Measurements from ENCODE around the gene EFCAB11. TPM values are rescaled to one million over a fixed set of nuclear protein-coding genes. Genes with fewer than 3 reads are reported as not detected.
A peak's percentile ranks its signal among the peaks of the same experiment; 100 is the strongest.

EFCAB11 gene
- total and polyA plus RNA-seq, 2 donors (not counting 3 experiments of a cell fraction or from before 2014, with no cell fraction given): 2.8 to 6.3 TPM

- H3K4me2 ChIP-seq (ENCODE audit: insufficient read depth, low read length): peak overlapping the region; percentile 42
- H2AFZ ChIP-seq (ENCODE audit: low read depth, low read length): no peak overlapping the region
- H3K4me3 ChIP-seq (replicated peaks in 1 of 3; ENCODE audit: insufficient read depth in 1 of 3, low read depth in 1 of 3, low read length in 3 of 3): no peak overlapping the region
- TF ChIP-seq FOS (IDR thresholded peaks at IDR 0.05; ENCODE audit: borderline replicate concordance, insufficient read depth, low read length) (no peak), POLR2A (IDR thresholded peaks at IDR 0.05; ENCODE audit: low read depth, low read length) (no peak), JUN (IDR thresholded peaks at IDR 0.05; ENCODE audit: borderline replicate concordance, insufficient read depth, insufficient read length, low read depth) (no peak), MYC (IDR thresholded peaks at IDR 0.05; ENCODE audit: low read depth, low read length) (no peak), POLR2AphosphoS5 (IDR thresholded peaks at IDR 0.05; ENCODE audit: insufficient read depth, low read depth, low read length) (no peak), GATA2 (IDR thresholded peaks at IDR 0.05; ENCODE audit: insufficient read depth, insufficient read length, low read depth, low read length) (no peak), MAX (IDR thresholded peaks at IDR 0.05; ENCODE audit: insufficient read depth, insufficient read length) (no peak), EZH2 (IDR thresholded peaks at IDR 0.05; ENCODE audit: borderline replicate concordance, low read depth, low read length, severe bottlenecking) (no peak)
- TF ChIP-seq, protein P1, sequence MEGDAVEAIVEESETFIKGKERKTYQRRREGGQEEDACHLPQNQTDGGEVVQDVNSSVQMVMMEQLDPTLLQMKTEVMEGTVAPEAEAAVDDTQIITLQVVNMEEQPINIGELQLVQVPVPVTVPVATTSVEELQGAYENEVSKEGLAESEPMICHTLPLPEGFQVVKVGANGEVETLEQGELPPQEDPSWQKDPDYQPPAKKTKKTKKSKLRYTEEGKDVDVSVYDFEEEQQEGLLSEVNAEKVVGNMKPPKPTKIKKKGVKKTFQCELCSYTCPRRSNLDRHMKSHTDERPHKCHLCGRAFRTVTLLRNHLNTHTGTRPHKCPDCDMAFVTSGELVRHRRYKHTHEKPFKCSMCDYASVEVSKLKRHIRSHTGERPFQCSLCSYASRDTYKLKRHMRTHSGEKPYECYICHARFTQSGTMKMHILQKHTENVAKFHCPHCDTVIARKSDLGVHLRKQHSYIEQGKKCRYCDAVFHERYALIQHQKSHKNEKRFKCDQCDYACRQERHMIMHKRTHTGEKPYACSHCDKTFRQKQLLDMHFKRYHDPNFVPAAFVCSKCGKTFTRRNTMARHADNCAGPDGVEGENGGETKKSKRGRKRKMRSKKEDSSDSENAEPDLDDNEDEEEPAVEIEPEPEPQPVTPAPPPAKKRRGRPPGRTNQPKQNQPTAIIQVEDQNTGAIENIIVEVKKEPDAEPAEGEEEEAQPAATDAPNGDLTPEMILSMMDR (IDR thresholded peaks at IDR 0.05; ENCODE audit: extremely low read depth in 1 of 2, insufficient read depth in 1 of 2, low read depth in 1 of 2, low read length in 2 of 2): no peak
- no peak overlapping the region for H3K9ac ChIP-seq (replicated peaks; ENCODE audit: extremely low read depth, insufficient read depth, low read length)
- intact Hi-C loops (cut with micrococcal nuclease): loop anchor here (5.0 kb wide), 2 partner anchors 103 to 183 kb away; partner anchors contain the start of gene KCNK13
- H3K79me2 ChIP-seq (ENCODE audit: control insufficient read depth, insufficient read depth, low read length): peaks cover 69% of the 10 kb centered on the region
- peak; percentile 83 for FAIRE-seq
- H3K4me1 ChIP-seq (ENCODE audit: control insufficient read depth, extremely low read depth, insufficient read depth, low read length): peaks cover 31% of the 10 kb centered on the region
- no peaks in the 10 kb centered on the region for H3K27me3 ChIP-seq (ENCODE audit: control insufficient read depth in 2 of 2, insufficient read depth in 2 of 2, low read length in 2 of 2)
- CTCF ChIA-PET: interaction anchor here (1.2 to 8.6 kb wide), 4 partner anchors 9 to 101 kb away, joined by 5 to 90 read pairs (median 10); no protein-coding TSS in a partner anchor
- H3K27ac ChIP-seq (ENCODE audit: insufficient read depth, low read depth, low read length): no peak overlapping the region
- H3K36me3 ChIP-seq (ENCODE audit: control insufficient read depth in 2 of 2, extremely low read depth in 1 of 2, insufficient read depth in 2 of 2, low read length in 2 of 2): peaks cover 2 to 13% of the 10 kb centered on the region in 2 experiments
- POLR2A ChIA-PET: no interaction called here
- BruUV-seq (replicated peaks): no TSS peak
- no peaks in the 10 kb centered on the region for H3K9me3 ChIP-seq (replicated peaks; ENCODE audit: control insufficient read depth, insufficient read depth, low read length)
- no peaks in the 10 kb centered on the region for H3K9me1 ChIP-seq (replicated peaks; ENCODE audit: control insufficient read depth, extremely low read depth, insufficient read depth, low read length)
- DNase-seq (ENCODE audit: low read depth, low spot score): peak; percentile 88
- no peaks in the 10 kb centered on the region for H4K20me1 ChIP-seq (replicated peaks; ENCODE audit: control insufficient read depth, extremely low read depth, insufficient read depth, low read length)
- dilution Hi-C loops (cut with MboI; ENCODE audit: extremely low pct_ligation_motif_present, low sequenced_read_pairs): no loop called here
Measured at GRCh38 chr14:89958966-89959365, 4.4 kb upstream of the EFCAB11 start.

Measured in endothelial cell of umbilical vein (primary cell).